ENCODE data around the gene VIPR2.
"Not testable (repeated sequence)": the region's sequence is repeated elsewhere in the genome, so short reads cannot be mapped to it uniquely, and the experiment has no call there.

The VIPR2 gene

GRCh38 chr7:159179241-159179640 is 34.6 kb upstream of the VIPR2 start:
- no peak for DNase-seq (ENCODE audit: low read depth)
- H3K4me3 ChIP-seq (ENCODE audit: low read length), result no peak overlapping the region
- TF ChIP-seq, protein P1, sequence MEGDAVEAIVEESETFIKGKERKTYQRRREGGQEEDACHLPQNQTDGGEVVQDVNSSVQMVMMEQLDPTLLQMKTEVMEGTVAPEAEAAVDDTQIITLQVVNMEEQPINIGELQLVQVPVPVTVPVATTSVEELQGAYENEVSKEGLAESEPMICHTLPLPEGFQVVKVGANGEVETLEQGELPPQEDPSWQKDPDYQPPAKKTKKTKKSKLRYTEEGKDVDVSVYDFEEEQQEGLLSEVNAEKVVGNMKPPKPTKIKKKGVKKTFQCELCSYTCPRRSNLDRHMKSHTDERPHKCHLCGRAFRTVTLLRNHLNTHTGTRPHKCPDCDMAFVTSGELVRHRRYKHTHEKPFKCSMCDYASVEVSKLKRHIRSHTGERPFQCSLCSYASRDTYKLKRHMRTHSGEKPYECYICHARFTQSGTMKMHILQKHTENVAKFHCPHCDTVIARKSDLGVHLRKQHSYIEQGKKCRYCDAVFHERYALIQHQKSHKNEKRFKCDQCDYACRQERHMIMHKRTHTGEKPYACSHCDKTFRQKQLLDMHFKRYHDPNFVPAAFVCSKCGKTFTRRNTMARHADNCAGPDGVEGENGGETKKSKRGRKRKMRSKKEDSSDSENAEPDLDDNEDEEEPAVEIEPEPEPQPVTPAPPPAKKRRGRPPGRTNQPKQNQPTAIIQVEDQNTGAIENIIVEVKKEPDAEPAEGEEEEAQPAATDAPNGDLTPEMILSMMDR (conservative IDR thresholded peaks at IDR 0.05; ENCODE audit: low read length), result no peak

DNA sequence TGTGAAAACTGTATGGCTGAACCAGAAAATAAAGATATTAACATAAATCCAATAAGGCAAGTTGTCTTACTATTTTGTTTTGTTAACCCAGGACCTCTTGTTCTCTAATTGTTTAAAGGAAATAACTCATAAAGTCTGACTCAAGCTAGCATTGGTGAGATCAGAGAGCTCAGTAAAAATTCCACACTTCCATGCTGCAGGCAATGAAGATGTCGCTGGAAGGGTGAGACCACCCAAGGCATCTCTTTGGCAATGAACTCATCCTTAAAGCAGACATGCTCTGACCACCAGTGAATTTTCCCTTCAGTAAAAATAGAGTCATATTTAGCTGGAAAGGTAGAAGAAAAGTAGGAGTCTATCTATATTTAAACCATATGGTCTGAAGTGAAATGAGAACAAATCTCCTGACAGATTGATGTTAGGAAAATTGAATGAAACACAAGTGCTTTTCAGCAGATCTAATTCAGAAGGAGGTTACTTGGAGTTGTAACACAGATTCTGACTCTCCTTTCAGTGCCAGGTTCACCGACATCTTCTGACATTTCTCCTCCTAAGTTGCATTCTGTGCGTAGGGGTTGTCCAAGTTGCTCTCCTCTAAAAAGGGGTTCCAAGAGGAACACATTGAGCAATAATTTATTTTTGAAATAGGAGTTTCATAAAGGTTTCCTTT is 32.8 kb upstream of the VIPR2 start:
- DNase-seq (ENCODE audit: low read depth), result no peak
- H3K4me3 ChIP-seq (ENCODE audit: low read length), result no peak overlapping the region
- TF ChIP-seq, protein P1 (conservative IDR thresholded peaks at IDR 0.05; ENCODE audit: low read length), result no peak

- no peak for DNase-seq (ENCODE audit: low read depth)
- no peak overlapping the region for H3K4me3 ChIP-seq (ENCODE audit: low read length)
These were observed 31.1 kb upstream of the VIPR2 start for GRCh38 chr7:159175792-159176191.

DNA sequence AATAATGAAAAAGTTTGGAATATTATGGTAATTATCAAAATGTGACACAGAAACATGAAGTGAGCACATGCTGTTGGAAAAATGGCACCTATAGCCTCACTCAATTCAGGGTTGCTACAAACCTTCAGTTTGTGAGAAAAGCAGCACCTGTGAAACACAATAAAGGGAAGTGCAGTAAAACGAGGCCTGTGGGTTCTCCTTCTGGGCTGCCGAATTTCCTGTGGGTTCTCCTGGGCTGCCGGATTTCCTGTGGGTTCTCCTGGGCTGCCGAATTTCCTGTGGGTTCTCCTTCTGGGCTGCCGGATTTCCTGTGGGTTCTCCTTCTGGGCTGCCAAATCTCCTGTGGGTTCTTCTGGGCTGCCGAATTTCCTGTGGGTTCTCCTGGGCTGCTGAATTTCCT is 30.4 kb upstream of the VIPR2 start:
- DNase-seq (ENCODE audit: low read depth); H3K4me3 ChIP-seq (ENCODE audit: low read length): not testable (repeated sequence)

More at GRCh38 chr7:159175792-159176191, 31.1 kb upstream of the VIPR2 start:
- TF ChIP-seq, protein P1 (conservative IDR thresholded peaks at IDR 0.05; ENCODE audit: low read length), result no peak

DNA sequence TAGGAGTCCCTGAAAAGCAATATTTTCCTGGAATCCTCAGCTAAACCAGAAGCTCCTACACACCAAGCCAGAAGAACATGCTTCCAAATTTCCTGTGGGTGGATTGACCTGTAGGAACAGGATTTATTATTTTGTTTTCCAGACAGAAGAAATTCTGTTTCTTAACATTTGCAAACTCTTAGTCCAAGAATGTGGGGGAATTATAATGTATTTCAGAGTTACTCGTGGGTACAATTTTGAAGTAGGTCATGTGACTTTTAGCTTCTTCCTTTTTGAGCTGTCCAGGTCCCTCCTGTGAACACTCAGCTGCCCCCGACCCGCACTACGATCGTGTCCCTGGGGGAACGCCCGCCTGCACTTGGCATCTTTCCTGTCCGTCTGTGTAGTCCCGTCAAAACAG is 27.7 kb upstream of the VIPR2 start:
- TF ChIP-seq, protein P1 (conservative IDR thresholded peaks at IDR 0.05; ENCODE audit: low read length), result no peak
- no peak for DNase-seq (ENCODE audit: low read depth)
- no peak overlapping the region for H3K4me3 ChIP-seq (ENCODE audit: low read length)

DNA sequence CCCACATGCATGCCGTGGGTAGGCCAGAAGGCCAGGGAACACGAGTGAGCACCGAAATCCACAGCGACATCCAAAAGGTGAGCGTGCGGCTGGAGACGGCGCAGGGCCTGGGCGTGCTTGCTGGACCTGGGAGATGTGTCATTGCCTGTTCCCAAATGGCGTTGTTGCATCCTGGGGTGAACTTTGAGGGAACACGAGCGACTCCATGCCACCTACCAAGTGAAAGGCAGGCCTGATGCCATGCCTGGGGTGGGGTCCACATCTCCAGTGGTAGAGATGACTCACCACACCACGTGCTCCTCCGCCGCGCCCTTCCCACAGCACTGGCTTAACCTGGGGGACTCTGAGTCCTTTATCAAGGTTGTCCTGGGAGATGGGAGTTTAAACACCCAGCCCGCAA is 24.7 kb upstream of the VIPR2 start:
- no peak for DNase-seq (ENCODE audit: low read depth)

GRCh38 chr7:159167139-159167538 is 22.5 kb upstream of the VIPR2 start:
- no peak overlapping the region for H3K4me3 ChIP-seq (ENCODE audit: low read length)
- no peak for DNase-seq (ENCODE audit: low read depth)
- TF ChIP-seq, protein P1 (conservative IDR thresholded peaks at IDR 0.05; ENCODE audit: low read length), result no peak

More for the DNA sequence above, 24.7 kb upstream of the VIPR2 start:
- TF ChIP-seq, protein P1 (conservative IDR thresholded peaks at IDR 0.05; ENCODE audit: low read length), result no peak
- H3K4me3 ChIP-seq (ENCODE audit: low read length), result no peak overlapping the region

All from AG10803 (cell line).